NCI-H2196 treated with DMSO at 0.1 percent for 48 hours (cell line): ENCODE results near the gene KIF20B.
A peak's percentile ranks its signal among the peaks of the same experiment; 100 is the strongest.

Experiments
- DNase-seq: peaks from one replicate; lab custom pipeline; 2025; ENCODE audit not compliant: unreplicated experiment; lab: John Stamatoyannopoulos, UW

Gene KIF20B, protein sequence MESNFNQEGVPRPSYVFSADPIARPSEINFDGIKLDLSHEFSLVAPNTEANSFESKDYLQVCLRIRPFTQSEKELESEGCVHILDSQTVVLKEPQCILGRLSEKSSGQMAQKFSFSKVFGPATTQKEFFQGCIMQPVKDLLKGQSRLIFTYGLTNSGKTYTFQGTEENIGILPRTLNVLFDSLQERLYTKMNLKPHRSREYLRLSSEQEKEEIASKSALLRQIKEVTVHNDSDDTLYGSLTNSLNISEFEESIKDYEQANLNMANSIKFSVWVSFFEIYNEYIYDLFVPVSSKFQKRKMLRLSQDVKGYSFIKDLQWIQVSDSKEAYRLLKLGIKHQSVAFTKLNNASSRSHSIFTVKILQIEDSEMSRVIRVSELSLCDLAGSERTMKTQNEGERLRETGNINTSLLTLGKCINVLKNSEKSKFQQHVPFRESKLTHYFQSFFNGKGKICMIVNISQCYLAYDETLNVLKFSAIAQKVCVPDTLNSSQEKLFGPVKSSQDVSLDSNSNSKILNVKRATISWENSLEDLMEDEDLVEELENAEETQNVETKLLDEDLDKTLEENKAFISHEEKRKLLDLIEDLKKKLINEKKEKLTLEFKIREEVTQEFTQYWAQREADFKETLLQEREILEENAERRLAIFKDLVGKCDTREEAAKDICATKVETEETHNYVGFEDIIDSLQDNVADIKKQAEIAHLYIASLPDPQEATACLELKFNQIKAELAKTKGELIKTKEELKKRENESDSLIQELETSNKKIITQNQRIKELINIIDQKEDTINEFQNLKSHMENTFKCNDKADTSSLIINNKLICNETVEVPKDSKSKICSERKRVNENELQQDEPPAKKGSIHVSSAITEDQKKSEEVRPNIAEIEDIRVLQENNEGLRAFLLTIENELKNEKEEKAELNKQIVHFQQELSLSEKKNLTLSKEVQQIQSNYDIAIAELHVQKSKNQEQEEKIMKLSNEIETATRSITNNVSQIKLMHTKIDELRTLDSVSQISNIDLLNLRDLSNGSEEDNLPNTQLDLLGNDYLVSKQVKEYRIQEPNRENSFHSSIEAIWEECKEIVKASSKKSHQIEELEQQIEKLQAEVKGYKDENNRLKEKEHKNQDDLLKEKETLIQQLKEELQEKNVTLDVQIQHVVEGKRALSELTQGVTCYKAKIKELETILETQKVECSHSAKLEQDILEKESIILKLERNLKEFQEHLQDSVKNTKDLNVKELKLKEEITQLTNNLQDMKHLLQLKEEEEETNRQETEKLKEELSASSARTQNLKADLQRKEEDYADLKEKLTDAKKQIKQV (N-terminal part only)

DNA sequence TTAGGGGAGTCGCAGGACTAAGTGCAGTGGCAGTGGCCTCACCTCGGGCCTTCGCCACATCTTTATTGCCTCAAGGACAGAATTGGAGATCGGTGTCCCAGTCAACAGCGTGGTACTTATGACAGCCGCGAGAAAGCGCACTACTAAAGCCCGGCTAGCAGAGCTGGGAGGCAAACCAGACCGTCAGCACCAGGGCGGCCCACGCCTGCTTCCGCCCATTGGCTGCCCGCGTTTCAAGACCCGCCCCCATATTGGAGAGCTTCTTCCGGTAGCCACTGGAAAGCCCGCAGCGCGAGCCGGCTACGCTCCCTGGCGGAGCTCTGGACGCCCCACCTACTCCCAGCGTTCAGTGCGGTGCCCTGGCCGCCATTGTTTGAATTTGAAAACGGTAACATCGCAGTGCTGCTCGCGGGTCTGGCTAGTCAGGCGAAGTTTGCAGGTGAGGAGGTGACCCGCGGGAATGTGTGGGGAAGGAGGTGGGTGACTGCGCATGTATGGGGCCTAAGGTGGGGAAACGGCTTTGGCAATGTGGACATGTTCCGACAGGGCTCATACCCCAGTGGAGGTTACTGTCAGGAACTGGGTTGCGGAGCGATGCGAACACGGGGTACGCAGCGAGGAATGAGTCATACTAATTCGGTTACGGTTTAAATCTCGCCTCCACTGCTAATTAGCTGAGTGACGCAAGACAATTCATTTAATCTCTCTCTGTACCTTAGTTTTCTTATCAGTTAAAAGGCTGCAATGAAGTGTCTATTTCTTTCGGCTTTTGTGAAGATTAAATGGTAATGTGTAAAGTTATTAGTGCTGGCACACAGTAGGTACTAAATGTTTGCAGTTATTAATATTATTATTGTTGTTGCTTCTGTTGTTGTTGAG, at the start of gene KIF20B:
KIF20B (plus strand) TSS at position 349 of the 879 bp plus-strand sequence. CDS start 3,705 bp downstream, outside the sequence.
- DNase-seq, result peak; percentile 83

DNA sequence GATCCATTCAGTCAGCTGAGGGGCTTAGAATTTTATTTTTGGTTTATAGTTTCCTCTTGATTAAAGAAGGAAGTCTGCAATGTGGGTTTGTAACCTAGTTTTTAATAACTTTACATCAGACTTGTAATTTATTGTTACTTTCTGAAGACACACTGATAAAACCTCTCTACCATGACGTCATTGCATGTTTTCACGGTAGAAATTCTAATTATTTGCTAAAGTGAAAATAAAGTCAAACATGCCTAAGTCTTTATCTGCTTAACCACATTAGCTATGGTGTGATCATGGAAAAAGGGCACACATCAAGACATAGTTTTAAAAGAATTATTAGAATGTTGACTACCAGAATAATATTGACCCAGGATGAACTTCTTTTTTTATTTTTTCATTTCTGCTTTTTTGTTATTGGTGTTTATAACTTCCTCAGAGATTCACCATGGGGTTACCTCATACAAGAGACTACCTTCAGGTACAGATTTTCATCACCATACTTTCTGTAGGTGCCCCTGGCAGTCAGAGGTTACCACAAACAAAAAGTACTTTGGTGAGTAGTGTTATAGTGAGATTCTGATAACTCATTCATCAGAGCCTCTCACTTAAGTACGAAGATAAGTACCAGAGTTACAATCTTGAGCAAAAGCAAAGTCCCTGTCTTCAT, 49.3 kb upstream of the KIF20B start:
- DNase-seq, result no peak

DNA sequence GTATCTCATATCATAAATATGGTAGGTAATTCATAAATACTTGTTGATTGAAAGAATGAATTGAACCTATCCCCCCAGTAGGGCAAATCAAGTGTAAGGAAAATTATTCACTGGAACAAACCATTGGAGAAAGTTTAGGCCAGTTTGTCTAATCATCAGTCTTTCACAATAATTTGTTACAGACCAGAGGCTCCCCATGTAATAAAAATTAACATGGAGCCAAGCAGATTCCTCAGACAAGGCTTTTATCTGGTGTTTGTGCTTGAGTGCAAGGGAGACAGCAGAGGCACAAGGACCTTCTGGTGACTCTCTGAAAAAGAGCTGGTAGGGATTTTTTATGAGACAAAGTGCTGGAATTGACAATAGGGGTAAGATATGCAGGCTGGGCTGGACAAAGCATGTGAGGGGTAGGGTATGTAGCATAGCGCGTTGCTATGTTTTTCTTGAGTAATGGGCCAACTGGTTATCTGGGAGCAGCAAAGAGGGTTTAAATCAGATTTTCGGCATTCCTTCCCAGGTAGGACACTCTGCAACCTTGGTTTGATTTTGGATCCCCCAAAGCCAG, 48.5 kb upstream of the KIF20B start:
- DNase-seq, result no peak

DNA sequence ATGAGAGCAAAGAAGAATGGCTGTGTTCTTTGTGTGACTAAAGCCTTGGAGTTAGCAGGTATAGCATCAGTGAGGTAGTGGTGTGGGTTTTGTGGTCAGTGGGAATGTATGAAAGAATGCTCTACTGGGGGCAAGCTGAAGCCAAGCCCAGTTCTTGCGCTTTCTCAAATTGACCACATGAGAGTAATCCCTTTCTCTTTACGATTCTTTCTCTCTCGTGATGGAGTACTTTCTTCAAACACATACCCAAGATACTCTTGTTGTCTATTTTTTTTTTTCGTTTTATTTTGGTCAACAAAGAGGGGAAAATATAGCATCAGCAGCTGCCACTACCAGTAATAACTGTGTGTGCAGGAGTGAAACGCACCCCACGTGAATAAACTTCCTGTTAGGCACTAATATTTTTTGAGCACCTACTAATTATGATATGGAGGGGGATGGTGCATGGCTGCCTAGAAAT, 48.0 kb upstream of the KIF20B start:
- no peak for DNase-seq

DNA sequence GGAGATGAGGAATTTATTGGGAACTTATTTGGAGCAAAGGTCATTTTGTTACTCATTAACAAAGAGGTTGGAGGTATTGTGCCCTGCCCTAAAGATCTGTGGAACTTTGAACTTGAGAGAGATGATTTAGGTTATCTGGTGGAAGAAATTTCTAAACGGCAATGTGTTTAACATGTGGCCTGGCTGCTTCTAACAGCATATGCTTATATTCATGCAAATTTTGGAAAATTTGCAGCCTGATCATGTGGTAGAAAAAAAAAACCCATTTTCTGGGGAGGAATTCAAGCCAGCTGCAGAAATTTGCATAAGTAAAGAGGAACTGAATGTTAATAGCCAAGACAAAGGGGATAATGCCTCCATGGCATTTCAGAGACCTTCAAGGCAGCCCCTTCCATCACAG, 45.7 kb upstream of the KIF20B start:
- no peak for DNase-seq

DNA sequence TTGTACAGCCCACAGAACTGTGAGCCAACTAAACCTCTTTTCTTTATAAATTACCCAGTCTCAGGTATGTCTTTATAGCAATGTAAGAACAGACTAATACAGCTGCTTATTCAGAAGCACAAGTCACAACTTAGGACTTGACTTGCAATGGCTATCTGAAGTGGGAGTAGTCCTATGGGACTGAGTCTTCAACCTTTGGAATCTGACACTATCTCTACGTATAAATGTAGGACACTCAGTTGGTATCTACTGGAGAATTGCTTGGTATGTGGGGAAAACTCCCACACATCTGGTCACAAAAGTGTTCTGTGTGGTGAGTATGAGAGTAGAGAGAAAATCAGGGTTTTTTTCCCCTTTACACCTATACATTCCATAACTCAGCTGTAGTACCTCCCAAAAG, 44.1 kb upstream of the KIF20B start:
- no peak for DNase-seq

DNA sequence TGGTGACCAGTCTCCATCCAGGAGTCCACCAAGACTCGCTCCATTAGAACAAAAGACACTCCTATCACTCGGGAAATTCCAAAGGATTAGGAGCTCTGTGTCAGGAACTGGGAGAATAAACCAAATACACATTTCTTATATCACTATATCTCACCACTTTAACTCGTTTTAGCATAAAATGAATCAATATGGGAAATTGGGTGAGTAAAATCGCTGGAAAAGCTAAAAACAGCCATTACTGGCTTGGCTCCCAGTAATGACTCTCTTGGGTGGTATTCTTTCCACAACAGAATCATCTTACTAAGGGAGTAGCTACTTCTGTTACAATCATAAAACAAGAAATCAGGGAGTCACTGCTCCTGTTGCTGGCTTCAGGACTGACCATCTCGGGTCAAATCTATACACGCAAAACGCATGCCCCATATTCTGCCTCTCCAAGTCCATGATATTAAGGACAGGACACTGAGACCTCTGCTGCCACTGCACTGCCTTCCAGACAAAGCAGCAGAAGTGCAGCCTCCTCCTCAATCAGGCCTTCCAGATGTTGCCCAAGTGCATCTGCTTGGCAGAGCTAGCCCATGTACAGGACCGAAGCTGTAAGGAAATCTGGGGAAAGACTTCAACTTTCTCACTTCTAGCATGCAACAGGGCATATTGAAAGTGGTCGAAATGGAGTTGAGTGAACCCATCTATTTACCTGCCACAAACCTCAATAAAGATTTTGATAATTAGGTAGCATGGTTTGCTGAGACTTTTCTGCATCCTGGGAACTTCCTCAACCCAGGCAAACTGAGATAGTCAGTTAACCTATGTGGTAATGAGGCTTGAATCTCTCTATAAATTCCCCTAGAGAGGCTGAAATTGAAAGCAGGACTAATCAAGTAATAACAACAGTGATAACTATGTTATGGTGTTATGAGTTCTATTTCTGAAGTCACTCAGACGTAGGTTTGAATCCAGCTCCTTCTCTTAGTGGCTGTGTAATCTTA, 42.0 kb upstream of the KIF20B start:
- no peak for DNase-seq

DNA sequence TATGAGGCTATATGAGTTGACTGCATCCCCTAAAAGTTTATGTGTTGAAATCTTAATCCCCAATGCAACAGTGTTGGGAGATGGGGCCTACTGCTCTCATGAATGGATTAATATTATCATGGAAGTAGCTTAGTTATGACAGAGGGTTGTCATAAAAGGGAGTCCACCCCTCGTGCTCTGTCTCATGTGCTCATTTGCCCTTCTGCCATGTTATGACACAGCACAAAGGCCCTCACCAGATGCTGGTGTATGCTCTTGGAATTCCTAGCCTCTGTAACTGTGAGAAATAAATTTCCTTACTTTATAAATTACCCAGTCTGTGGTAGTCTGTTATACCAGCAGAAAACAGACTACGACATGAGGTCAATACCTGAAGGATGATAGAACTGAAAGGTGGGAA, 38.8 kb upstream of the KIF20B start:
- DNase-seq, result no peak

DNA sequence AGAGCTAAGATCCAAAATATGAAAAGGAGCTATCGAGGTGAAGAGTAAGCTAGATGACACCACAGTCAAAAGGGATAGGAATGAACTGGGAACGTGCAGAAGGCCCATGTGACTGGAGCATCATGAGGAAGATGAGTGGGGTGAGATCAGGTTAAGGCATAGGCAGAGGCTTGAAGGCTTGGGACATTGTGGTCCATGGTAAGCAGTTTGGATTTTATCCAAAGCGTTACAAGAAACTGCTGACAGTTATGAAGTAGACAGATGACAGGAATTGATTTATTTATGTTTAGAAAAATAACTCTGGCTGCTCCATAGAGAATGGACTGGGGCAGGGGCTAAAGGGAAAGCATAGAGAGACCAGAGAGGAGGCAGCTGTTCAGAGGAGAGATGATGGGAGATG, 38.2 kb upstream of the KIF20B start:
- no peak for DNase-seq

DNA sequence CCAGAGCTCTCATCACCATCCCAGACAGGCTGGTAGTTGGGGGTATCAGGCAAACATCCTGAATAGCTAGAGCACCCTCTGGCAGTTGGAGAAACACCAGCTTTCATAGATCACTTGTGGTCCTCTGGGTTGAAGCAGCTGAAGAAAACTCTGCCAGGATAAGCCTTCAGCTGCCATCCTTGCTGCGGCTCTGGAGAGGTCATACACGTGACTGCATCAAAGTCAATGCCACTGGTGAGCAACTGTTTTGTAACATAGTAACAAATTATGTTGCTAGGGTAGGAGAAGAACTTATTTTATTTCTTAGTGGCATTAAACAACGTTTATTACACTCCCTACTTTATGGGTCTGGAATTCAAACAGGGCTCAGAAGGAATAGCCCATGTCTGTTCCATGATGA, 37.2 kb upstream of the KIF20B start:
- no peak for DNase-seq

DNA sequence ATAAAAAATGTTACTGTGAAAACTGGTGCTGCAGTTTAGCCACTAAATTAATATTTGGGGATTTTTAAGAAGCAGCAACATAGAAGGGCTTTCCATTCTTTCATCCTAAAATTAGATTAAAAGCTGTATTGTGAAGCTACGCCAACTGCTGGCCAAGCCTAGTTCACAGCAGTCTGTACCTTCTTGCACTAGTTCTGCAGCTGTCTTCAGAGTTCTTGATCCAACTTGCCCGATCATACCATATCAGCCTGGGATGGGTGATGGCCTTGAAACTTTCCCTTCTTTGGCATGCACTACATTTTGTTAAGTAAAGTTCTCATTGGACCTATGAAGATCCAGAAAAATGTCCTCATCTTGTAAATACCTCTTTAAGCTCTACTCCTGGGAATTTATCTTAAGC, 36.1 kb upstream of the KIF20B start:
- DNase-seq, result no peak

DNA sequence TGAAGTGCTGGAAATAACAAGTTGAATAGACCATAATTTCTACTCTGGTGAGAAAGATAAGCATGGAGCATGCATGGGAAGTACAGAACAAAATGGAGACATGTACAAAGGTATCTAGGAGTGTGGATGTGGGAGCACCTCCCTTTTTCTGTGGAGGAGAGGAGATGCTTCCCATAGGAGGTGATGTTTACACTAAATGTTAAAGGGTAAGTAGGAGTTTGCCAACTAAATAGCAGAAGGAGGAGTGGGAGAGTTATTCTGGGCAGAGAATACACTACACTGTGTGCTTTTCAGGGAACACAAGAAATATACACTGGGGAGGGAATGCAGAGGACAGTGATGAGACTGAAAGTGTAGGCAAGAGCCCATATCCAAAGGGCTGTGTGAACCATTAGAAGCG, 35.3 kb upstream of the KIF20B start:
- no peak for DNase-seq

DNA sequence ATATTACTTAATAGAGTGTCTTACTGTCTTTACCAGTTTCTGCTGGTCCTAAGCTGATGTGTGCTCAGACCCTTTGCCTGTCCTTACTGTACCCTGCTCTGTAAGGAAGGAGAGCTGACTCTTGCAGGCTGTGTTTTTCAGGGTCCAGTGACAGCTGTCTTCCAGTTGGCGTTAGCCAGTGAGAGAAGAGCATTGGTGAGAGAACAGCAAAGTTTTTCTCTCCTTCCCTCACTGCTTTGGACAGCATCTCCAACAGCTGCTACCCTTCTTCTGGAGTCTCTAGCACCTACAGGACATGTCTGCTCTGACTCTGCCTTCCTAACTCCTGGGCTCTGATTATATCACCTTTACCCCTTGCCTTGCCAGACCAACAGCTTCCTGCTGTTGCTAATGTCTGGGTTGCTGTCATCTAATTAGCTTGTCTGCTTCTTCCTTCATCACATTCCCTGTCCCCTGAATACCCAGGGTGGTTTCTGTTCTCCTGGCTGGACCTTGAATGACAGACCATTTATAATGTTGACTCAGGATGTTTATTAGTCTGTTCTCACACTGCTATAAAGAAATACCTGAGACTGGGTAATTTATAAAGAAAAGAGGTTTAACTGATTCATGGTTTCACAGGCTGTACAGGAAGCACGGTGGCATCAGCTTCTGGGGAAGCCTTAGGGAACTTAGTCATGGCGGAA, 32.9 kb upstream of the KIF20B start:
- DNase-seq, result no peak

DNA sequence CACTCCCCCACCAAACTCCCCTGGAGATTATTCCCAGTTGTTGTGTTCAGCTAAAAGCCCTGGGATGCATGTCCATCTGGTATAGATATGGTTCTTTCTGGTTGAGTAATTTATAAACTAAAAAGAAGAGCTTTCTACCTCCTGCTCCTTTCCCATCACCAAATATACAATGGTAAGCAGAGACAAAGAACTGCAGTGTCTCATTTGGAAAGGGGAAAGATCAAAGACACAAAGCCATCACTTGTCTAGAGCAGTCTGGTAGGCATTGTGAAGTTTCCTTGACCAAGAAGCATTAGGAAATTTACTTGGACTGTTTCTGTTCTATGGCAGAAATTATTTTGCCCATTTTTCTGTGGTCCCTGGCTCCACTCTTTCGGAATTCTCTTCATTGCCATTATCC, 31.4 kb upstream of the KIF20B start:
- DNase-seq, result no peak

DNA sequence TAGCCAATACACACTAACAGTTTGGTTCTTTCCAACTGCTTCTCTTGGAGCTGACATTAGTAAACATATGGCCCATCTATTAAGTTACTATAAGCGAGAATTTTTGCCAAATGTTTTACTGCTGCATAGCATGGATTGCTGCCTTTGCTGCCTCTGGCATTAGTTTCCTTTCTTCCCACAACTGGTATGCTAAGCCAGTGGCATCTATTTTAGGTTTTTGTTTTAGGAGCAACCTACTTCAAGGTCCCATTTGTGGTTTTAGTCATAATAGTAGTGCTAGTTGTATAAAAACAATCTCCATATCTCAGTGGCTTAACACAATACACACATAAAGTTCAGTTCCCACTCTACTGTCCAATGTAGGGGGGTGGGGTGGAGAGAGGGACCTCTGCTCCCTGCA, 30.5 kb upstream of the KIF20B start:
- no peak for DNase-seq

DNA sequence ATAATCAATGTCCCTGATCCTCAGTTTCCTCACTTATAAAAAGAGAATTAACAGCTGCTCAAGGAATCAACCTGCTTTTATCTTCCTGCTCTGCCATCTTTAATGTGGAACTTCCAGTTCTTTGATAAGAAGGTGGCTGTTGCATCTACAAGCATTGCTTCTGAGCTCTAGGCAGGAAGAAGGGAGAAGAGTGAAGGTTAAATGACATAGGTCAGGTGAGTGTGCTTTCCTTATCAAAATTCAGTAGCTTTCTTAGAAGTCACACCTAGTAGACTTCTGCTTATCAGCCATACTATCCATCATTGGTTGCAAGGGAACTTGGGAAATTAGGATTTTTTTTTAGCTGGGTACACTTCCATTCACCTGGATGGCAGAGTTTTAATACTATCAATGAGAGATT, 24.0 kb upstream of the KIF20B start:
- no peak for DNase-seq

DNA sequence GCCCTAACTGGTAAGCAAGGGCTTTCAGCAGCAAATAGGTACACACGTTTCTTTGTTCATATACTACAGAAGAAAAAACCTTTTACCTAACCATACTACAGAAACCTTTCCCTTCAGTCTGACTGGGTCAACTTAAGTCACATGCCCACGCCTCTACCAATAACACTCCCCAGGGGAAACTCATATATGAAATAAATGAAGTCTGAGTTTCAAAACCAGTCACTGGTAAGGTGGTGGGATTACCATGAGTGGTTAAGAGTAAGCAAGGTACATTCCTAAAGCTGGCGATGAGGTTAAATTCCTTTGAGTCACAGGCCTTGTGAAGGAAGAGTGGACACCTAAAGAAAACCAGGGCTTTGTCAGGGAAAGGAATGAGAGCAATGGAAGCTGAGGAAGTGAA, 21.4 kb upstream of the KIF20B start:
- no peak for DNase-seq

DNA sequence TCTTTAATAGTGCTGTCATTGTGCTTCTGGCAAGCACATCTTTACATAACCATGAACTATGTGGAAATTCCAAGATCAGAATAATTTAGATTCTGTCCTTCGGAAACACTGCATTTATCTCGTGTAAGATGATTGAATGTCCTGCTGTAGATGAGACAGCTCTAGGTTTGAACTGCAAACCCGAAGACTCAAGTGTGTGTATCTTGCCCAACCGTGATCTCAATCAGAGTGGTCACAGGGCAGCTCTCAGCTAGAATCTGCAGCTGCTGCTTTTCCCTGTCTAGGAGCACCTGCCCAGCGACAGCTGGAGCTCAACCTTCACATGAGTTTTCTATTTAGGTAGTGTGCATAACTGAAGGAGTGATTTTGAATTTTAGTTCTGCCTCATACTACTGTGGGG, 17.5 kb upstream of the KIF20B start:
- peak; percentile 2 for DNase-seq
